Fibroblast of the conjunctiva (primary cell): ENCODE data around the gene RASSF7.

Source experiments
- DNase-seq: peaks from one replicate; pipeline ENCODE4 v3.0.0-alpha.2; 2010; ENCODE audit warnings: low read depth

Gene RASSF7

DNA sequence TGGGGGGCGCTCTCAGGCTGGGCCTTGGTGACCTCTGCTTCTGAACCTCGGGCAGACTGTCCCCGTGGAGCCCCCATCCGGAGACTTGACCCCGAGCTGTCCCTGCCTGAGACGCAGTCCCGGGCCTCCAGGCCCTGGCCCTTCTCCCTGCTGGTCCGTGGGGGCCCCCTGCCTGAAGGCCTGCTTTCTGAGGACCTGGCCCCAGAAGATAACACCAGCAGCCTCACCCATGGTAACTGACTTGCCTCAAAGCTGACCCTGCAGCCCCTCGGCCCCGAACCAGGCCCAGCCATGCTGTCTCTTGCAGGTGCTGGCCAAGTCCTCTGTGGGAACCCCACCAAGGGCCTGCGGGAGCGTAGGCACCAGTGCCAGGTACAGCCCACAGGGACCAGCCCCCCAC is 9.2 kb upstream of the RASSF7 start:
- no peak for DNase-seq

DNA sequence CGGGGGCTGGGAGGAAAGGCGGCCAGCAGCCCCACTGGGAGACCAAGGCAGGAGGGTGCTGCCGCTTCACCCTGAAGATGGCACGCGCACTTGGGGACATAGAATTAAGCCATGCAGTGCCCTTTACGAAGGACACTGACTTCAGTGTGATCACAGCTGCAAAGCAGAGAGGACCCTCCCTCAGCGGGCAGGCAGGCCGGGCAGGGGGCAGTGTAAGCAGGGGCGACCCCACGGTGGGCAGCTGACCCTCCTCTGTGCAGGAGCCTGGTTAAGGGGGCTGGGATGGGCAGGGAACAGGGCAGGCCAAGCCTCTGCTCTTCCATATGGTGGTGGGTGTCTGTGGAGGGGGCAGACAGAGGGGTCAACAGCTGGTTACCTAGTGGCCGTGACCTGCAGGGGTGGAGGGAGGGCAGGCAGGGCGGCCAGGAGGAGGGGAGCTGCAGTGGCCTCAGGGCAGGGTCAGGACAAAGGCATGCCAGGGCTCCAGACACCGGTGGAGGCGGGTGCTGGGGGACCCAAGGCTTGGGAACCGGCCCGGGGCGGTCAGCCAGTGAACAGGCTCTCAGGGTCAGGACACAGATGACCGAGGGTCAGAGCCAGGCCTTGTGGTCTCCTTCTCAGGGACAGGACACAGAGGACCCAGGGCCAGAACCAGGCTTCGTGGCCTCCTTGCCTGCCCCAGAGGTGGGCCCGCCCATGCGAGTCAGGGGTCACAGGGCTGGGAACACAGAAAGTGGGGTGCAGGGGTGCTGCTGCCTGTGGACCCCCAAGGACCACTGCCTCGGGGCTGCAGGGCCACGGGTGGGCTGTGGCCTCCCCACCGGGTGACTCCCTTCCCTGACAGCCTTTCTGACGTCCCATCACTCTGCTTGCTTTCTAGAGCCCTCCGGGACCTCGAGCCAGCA is 7.4 kb upstream of the RASSF7 start:
- DNase-seq: no peak

DNA sequence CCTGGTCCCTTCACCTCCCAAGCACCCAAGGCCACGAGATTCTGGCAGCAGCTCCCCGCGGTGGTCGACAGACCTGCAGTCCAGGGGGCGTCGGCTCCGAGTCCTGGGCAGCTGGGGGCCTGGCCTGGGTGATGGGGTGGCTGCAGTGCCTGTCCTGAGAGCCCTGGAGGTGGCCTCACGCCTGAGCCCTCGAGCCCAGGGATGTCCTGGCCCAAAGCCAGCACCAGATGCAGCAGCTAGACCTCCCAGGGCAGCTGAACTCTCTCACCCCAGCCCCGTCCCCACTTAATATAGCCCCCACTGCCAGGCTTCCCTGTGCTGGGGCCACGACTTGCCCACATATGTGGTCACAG is 6.8 kb upstream of the RASSF7 start:
- DNase-seq: no peak

DNA sequence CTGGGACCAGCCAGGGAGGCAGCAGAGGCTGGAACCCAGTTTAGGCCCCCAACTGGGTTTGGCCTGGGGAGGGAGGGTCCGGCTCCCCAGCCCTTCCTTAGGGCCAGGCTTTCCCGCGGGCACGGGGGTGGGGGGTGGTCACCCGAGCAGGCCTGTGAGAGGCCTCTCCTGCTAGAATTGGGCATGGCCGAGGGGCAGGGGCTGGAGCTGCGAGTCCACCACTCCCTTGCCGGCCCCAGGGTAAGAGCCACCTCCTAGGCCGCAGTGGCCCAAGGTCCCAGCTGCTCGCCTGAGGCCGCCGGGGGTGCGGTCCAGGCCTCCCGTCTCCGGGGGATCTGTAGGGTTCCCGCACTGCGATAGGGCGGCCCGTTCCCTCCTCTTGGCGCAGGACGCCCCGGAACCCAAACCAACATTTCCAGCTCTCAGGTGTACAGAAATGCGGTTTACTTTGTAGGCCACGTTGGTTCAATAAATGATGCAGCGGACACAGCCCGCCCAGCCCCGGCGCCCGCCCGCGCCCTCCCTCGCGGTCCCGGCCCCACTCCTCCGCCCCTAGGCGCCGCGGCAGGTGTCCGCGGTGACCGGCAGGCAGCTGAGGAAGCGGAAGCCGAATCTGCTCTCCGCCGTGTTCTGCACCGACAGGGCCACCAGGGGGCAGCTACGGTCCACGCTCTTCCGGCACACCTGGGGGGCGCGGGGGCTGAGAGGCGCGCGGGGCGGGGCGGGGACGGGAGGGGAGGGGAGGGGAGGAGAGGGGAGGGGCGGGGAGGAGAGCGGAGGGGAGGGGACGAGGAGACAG is 6.1 kb upstream of the RASSF7 start:
- no peak for DNase-seq

DNA sequence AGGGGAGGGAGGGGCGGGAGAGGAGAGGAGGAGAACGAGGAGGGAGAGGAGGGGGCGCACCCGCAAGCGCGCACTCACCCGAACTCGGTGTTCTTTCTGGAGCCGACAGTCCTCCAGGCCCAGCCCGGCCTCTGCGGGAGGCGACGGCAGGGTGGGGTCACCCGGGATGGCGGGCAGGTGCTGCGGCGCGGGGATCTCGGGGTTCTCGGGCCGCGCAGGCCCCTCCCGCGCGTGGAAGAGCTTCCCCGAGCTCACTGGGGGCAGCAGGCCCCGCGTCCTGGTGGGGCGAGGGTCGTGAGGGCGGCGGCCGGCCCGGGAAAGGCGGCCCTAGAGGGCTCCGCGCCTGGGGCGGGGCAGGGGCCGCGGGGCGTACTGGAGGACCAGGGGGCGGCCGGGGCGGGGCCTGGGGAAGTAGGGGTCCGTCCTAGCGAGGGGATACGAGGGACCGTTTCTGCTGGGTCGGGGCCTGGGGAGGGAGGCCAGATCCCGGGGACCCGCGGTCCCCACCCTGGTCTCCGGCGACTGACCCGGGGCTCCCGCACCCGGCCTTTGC is 5.5 kb upstream of the RASSF7 start:
- DNase-seq: no peak

DNA sequence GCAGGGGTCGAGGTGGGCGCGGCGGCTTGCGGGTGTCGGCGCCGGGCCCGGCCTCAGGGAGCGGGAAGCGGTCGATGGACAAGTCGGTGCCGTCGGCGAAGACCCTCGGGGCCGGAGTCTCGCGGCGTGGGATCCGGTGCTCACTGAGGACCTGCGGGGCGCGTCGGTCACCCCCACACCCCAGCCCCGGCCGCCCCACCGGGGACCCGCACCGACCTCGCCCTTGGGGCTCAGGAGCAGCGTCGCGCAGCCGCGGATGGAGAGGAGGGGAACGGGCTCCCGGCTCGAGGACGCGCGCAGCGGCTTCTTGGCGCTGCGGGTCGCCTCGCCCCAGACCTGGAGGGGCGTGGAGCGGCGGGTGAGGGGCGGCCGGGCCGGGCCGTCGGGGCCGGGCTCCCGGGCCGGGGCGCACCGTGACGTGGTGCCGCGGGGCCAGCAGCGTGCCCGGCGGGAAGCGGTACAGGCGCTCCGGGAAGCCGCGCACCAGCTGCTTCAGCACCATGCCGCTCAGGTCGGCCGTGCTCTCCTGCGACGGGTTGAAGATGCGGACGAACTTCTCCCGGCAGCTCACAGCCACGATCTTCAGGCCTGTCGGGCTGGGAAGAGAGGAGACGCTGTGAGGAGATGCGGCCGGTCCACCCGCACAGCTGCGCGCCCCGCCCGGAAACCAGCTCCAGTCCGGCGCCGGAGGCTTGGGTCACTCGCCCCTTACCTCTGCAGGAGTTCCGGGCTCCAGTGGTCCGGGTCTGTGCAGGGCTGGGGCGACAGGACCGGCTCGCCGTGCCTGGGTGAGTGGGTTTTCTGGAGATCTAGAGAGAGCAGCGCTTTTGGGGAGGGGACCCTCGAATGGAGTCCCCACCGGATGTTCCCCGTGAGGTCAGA is 4.7 kb upstream of the RASSF7 start:
- DNase-seq: no peak

DNA sequence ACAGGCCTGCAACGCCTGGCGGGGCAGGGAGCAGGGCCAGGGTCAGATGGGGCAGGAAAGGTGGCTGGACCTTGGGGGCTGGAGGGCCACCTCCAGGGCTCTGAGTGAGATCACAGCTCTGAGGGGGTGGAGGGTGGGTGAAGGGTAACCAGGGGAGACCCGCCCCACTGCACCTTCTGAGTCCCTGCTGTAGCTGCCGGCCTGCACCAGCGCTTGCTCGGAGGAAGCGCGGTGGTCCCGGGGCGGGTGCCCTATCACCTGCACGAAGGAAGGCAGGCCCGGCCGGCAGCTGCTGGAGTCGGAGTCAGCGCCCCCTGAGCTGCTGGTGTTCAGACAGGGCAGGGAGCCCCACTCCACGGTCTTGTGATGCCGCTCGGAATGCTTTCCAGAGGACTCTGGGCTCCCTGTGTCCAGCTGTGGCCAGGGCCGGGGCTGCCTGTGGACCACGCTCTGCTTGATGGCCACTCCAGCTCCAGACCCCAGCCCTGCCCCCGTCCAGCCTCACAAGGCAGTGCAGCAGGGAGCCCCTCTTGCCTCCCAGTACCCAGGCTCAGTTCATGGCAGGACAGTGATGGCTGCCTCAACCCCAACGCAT is 4.0 kb upstream of the RASSF7 start:
- no peak for DNase-seq

DNA sequence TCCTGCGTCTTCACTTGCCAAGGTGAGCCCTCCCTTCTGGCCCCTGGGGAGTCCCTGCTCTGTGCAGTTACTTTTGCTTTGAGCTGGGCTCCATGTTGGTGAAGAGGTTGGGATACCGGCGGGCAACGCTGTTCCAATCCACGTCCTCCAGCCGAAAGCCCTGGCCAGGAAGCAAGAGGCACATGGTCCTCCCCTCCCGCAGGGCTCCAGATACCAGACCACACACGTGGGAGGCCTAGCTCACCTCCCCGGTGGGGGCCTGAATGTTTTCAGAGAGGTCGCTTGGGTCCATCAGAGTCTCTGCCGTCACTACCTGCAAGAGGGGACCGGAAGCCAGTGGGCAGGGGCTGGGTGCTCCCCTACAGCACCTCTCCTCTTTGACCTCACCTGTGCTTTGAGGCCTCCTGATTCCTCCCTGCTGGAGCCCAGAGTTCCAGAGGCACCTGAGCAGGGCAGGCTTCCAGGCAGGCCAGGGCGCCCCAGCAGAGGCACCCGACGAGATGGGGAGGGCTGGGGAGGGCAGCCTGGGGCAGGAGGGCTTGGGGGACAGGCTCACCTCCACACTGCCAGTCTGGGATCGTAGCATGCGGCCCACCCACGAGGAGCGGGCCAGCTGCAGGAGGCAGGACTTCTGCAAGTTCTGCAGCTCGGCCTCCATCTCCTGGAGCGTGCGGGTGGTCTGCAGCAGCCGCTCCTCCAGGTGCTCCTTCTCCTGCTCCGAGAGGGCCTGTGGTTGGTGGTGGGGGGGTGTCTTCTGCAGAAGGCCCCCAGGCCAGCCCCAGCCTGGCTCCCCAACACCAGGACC is 3.2 kb upstream of the RASSF7 start:
- DNase-seq: no peak

DNA sequence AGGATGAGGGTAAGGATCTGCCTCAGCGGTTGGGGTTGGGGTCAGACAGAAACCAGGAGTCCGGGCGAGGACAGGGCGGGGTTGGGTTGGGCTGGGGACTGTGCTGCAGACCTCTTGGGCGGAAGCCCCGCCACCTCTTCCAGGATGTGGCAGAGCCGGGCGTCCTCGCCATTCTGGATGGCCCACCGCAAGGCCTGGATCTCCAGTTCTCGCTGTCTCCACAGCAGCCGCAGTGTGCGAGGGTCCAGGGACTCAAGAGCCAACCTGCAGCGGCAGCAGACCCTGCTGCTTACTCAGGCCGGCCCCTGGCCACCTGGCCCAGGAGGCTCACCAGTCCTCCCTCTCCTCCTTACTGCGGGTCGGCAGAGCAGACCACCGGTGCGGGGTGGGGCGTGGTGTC is 2.3 kb upstream of the RASSF7 start:
- no peak for DNase-seq

DNA sequence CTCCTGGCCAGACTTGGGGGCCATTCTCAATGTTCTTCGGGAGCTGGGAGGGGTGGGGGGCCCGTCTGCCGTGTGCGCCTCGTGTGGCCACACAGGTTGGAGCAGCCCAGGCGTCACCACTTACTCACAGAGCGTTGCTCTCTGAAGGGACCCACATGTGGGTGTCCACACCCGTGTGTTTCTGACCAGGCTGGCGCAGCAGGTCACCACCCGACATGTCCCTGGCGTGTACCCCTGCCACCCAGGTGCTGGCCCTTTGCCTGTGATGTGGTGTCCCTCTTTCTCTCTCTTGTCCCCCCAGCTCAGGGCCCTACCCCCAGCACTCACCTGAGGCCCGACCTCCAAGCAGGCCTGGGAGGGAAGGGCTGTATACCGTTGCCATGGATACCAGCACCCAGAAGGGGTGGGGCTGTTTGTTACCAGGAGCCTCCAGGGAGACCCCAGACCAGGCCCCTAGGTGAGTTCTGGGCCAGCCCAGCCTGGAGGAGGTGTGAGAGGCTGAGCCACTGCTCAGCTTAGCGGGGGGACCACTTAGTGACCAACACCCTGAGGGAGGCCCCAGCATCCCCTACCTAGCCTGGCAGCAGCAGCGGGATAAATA is 1.6 kb upstream of the RASSF7 start:
- DNase-seq: no peak

DNA sequence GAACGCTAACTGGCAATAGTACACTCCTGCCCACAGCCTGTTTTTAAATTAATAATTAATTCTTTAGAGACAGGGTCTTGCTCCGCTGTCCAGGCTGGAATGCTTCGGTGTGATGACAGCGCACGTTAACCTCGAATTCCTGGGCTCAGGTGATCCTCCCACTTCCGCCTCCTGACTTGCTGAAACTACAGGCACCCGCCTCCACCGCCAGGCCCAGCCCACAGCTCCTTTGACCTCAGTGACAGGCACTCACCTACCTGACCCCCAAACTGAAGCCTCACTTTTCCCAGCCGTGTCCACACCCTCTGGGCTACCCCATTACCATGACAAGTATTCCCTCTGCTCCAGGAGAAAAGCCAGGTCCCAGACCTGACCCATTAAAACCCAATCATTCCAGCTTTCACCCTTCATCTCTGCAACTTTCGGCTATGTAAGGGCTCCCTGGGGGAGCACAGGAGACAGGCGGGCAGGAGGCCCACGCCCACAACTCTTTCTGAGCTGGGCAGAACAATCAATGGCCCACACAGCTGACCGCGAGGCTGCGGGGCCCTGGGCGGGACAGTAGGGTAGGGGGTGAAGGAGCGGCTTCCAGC is 962 bp upstream of the RASSF7 start:
- DNase-seq: no peak

DNA sequence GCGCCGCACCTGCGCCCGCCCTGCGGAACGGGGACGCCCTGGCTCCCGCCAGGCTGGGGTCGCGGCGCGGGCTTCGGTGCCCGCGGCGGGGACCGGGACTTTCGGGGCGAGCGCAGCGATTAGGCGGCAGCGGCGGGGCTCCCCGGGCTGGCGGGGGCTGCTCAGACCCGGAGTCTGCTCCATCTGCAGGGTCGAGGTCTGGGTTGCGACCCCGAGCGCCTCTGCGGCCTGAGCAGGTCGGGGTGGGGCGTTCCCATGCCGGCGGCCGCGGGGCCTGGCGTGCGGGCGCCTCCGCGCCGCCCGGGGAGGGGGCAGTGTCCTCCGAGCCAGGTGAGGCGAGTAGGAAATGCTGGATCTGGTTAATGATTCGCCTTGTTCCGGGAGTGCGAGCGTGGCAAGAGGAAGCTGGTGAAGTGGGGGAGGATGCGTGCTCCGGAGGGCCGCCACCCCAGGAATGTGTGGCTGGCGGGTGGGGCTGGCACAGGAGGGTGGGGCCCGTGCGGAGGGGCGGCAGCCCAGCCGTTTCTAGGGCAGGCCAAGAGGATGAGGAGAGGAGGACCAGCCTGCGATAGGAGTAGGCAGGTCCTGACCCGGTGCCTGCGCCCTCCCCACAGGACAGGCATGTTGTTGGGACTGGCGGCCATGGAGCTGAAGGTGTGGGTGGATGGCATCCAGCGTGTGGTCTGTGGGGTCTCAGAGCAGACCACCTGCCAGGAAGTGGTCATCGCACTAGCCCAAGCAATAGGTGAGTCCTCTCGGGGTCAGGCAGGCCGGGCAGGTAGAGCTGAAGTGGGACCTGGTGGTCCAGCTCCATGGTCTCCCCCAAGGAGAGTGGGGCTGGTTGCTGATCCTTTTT is 606 bp downstream of the RASSF7 start:
- DNase-seq: no peak

DNA sequence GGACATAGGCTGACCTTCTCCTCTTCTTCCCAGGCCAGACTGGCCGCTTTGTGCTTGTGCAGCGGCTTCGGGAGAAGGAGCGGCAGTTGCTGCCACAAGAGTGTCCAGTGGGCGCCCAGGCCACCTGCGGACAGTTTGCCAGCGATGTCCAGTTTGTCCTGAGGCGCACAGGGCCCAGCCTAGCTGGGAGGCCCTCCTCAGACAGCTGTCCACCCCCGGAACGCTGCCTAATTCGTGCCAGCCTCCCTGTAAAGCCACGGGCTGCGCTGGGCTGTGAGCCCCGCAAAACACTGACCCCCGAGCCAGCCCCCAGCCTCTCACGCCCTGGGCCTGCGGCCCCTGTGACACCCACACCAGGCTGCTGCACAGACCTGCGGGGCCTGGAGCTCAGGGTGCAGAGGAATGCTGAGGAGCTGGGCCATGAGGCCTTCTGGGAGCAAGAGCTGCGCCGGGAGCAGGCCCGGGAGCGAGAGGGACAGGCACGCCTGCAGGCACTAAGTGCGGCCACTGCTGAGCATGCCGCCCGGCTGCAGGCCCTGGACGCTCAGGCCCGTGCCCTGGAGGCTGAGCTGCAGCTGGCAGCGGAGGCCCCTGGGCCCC is 1.4 kb downstream of the RASSF7 start:
- DNase-seq: no peak

DNA sequence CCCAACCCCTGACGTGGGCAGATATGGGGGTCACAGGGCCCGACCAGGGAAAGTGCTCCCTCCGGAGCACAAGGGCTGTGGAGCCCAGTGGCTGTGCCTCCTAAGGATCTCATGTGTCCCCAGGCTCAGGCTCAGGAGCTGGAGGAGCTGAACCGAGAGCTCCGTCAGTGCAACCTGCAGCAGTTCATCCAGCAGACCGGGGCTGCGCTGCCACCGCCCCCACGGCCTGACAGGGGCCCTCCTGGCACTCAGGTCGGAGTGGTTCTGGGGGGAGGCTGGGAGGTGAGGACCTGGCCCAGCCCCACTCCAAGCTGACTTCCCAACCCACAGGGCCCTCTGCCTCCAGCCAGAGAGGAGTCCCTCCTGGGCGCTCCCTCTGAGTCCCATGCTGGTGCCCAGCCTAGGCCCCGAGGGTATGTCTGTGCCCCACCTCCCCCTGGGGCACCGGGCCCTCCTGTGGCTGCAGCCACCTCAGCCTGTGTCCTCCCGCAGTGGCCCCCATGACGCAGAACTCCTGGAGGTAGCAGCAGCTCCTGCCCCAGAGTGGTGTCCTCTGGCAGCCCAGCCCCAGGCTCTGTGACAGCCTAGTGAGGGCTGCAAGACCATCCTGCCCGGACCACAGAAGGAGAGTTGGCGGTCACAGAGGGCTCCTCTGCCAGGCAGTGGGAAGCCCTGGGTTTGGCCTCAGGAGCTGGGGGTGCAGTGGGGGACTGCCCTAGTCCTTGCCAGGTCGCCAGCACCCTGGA is 2.5 kb downstream of the RASSF7 start:
- no peak for DNase-seq

DNA sequence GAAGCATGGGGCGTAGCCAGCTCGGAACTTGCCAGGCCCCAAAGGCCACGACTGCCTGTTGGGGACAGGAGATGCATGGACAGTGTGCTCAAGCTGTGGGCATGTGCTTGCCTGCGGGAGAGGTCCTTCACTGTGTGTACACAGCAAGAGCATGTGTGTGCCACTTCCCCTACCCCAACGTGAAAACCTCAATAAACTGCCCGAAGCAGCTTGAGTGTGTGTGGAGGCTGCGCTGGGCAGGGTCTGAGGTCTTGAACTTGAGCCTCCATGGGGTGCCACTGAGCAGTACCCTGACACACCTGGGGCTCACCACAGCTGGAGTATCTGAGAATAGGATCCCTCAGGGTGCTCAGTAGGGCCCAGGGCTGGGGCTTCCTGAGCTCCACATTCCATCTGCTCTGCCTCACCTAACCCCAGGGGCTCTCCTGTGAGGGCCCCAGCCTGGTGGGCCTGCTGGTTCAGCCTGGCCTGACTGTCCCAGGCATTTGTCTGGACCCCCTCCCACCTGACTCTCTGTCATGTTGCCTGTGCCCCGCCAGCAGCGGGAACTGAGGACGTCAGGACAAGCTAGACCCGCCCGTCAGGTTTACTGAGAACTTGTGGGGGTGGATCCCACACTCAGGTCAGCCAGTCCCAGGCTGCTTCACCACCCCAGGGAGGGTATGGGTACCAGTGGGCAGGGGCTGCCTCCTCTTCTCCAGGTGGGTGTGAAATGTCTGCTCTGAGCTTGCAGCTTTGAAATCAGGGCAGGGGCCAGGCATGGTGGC is 3.2 kb downstream of the RASSF7 start:
- no peak for DNase-seq

DNA sequence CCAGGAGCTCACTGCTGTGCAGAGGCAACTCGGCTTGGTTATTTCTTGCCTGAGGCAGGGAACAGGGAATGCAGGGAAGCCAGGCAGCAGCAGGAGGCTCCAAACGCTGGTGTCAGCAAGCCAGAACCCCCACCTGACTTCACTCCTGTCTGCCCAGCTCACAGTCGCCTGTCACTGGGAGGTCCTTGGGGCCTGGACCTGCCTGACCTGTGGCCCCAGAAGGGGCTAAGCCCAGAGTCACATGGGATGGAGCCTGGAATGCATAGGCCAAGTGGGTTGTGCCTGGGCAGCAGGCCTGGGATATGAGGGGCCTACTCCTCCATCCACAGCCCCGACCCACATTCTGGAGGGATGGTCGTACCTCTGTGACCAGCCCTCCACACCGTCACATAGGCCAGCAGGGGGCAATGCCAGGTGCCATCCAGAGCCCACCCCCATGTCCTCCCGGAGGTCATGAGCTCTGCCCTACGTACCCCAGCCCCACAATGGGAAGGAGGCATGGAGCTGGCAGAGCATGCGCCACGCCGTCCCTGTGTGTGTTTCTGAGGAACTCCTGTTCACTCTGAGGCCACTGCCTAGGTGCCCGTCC is 5.2 kb downstream of the RASSF7 start:
- DNase-seq: no peak
